GM23248 (cell line): Measurements from ENCODE around the gene KCNMB4. TPM values are rescaled to one million over a fixed set of nuclear protein-coding genes. Genes with fewer than 3 reads are reported as not detected.
A peak's percentile ranks its signal among the peaks of the same experiment; 100 is the strongest.

ENCODE experiments used
- DNase-seq: peaks from one replicate; pipeline ENCODE4 v3.0.0-alpha.2; 2015
- H2AFZ ChIP-seq: fragments of 200-600 bp; sonication (generic); 2 replicates; pipeline ENCODE4 v1.6.1; 2016; ENCODE audit warnings: antibody characterized with exemption
- H3F3A ChIP-seq: fragments of 200-600 bp; sonication (generic); 2 replicates; pipeline ENCODE4 v1.6.1; 2016; ENCODE audit warnings: mild to moderate bottlenecking, antibody characterized with exemption, mixed run types; ENCODE audit not compliant: insufficient read depth
- H3K27ac ChIP-seq: fragments of 200-600 bp; sonication (generic); 2 replicates; pipeline ENCODE4 v1.5.1; 2016; ENCODE audit warnings: mild to moderate bottlenecking
- H3K27me3 ChIP-seq: fragments of 200-600 bp; sonication (generic); replicated peaks from 2 replicates; pipeline ENCODE4 v1.6.1; 2016; ENCODE audit warnings: mild to moderate bottlenecking; ENCODE audit not compliant: insufficient read depth
- H3K36me3 ChIP-seq: fragments of 200-600 bp; sonication (generic); 2 replicates; pipeline ENCODE4 v1.6.1; 2016; ENCODE audit warnings: low read depth, mild to moderate bottlenecking
- H3K4me1 ChIP-seq: fragments of 200-600 bp; sonication (generic); 2 replicates; pipeline ENCODE4 v1.6.1; 2016; ENCODE audit warnings: mild to moderate bottlenecking; ENCODE audit not compliant: insufficient read depth
- H3K4me2 ChIP-seq: fragments of 200-600 bp; sonication (generic); one replicate; pipeline ENCODE4 v1.6.1; 2016; ENCODE audit warnings: mild to moderate bottlenecking; ENCODE audit not compliant: unreplicated experiment
- H3K4me3 ChIP-seq: fragments of 200-600 bp; sonication (generic); 2 replicates; pipeline ENCODE4 v1.5.1; 2016; ENCODE audit warnings: mild to moderate bottlenecking
- H3K79me2 ChIP-seq: fragments of 200-600 bp; sonication (generic); 2 replicates; pipeline ENCODE4 v1.6.1; 2016; ENCODE audit warnings: mild to moderate bottlenecking; ENCODE audit not compliant: insufficient read depth
- H3K9ac ChIP-seq: fragments of 200-600 bp; sonication (generic); 2 replicates; pipeline ENCODE4 v1.6.1; 2016; ENCODE audit warnings: mild to moderate bottlenecking
- H3K9me2 ChIP-seq: fragments of 200-600 bp; sonication (generic); 2 replicates; pipeline ENCODE4 v1.6.1; 2016; ENCODE audit warnings: mixed run types, mild to moderate bottlenecking, moderate library complexity; ENCODE audit not compliant: insufficient read depth
- H3K9me3 ChIP-seq: fragments of 200-600 bp; sonication (generic); one replicate; pipeline ENCODE4 v1.6.1; 2017; ENCODE audit warnings: low read depth
- H4K20me1 ChIP-seq: fragments of 200-600 bp; sonication (generic); 2 replicates; pipeline ENCODE4 v1.6.0; 2016; ENCODE audit not compliant: insufficient read depth
- EZH2 ChIP-seq: fragments of 200-600 bp; sonication (generic); IDR thresholded peaks from 2 replicates; pipeline ENCODE4 v1.6.1; 2018; ENCODE audit warnings: antibody characterized with exemption, mild to moderate bottlenecking; ENCODE audit not compliant: insufficient read depth, poor library complexity, severe bottlenecking
- EZH2phosphoT487 ChIP-seq: fragments of 200-600 bp; sonication (generic); IDR thresholded peaks from 2 replicates; pipeline ENCODE4 v1.6.1; 2018; ENCODE audit warnings: antibody characterized with exemption, moderate library complexity, mild to moderate bottlenecking, low read depth; ENCODE audit not compliant: insufficient read depth
- WGBS, 2 experiments: methylation state at CpG; one replicate each; pipeline ENCODE4 v1.1.6; 2015 to 2017; ENCODE audit warnings: low lambda C conversion rate in 2 of 2, low coverage in 1 of 2; ENCODE audit errors: missing lambda C conversion rate in 2 of 2; 5-methylcytosine and 5-hydroxymethylcytosine counted together
- in situ Hi-C: fragments of 300-500 bp; cut with MboI; formaldehyde crosslinking; loops from 2 replicates; pipeline ENCODE4 v1.15.0; 2020
- polyA plus RNA-seq: library from polyadenylated mRNA; unstranded; fragments of >200 nt; fragmentation: Nextera tagmentation; extraction: Ambion mirVana; gene quantifications from 2 replicates; pipeline ENCODE4 v1.2.1, GENCODE V29; 2016
- total RNA-seq: library from RNA; depleted of rRNA; stranded (reverse); fragments of >200 nt; shearing (Covaris generic); gene quantifications from 2 replicates; pipeline ENCODE4 v1.2.3, GENCODE V29; 2014

The KCNMB4 gene
- total and polyA plus RNA-seq, 2 experiments from 2014 or later: 1.7 to 2.7 TPM

GRCh38 chr12:70355972-70356371 is 10.1 kb upstream of the KCNMB4 start:
- no peak for TF ChIP-seq EZH2
- peaks cover 31% of the 10 kb centered on the region for H3K36me3 ChIP-seq
- no peak overlapping the region for H3K27ac ChIP-seq
- in situ Hi-C loops: loop anchor here (25.0 kb wide), 1 partner anchor 356 kb away; no protein-coding TSS in a partner anchor
- no peaks in the 10 kb centered on the region for H3K79me2 ChIP-seq
- H4K20me1 ChIP-seq: no peaks in the 10 kb centered on the region
- H3K4me1 ChIP-seq: no peaks in the 10 kb centered on the region
- WGBS, 2 experiments: 96 to 97% methylated on average over 4 of the region's 4 CpGs
- H3K4me2 ChIP-seq: no peak overlapping the region
- H3K27me3 ChIP-seq: no peaks in the 10 kb centered on the region
- no peaks in the 10 kb centered on the region for H3K9me3 ChIP-seq
- no peak for DNase-seq
- no peak overlapping the region for H3K9ac ChIP-seq
- no peaks in the 10 kb centered on the region for H3K9me2 ChIP-seq
- no peaks in the 10 kb centered on the region for H3F3A ChIP-seq
- no peak overlapping the region for H2AFZ ChIP-seq
- no peak overlapping the region for H3K4me3 ChIP-seq

GRCh38 chr12:70359458-70360197 is 6.5 kb upstream of the KCNMB4 start:
- TF ChIP-seq EZH2phosphoT487: no peak
- no peak for TF ChIP-seq EZH2
- Histone ChIP-seq H3K36me3 (peaks cover 23% of the 10 kb centered on the region), H2AFZ (no peak overlapping the region), H3K4me2 (no peak overlapping the region), H3K9me3 (no peaks in the 10 kb centered on the region), H3K4me3 (no peak overlapping the region), H3K27me3 (peaks cover 8% of the 10 kb centered on the region; the same call in 1 of the 2 replicates), H3K79me2 (no peaks in the 10 kb centered on the region), H3K9ac (no peak overlapping the region), H3K9me2 (no peaks in the 10 kb centered on the region), H4K20me1 (no peaks in the 10 kb centered on the region), H3K27ac (no peak overlapping the region), H3F3A (0 out of 2 replicates have a peak, but pooled peaks cover 8% of the 10 kb centered on the region), H3K4me1 (no peaks in the 10 kb centered on the region)
- DNase-seq: peak; percentile 4
- in situ Hi-C loops: loop anchor here (25.0 kb wide), 1 partner anchor 353 kb away; no protein-coding TSS in a partner anchor
- 95 to 96% methylated on average over 1 of the region's 1 CpG for WGBS, 2 experiments

GRCh38 chr12:70360218-70360617 is 5.9 kb upstream of the KCNMB4 start:
- peaks cover 17% of the 10 kb centered on the region for H3K36me3 ChIP-seq
- no peaks in the 10 kb centered on the region for H3K79me2 ChIP-seq

GRCh38 chr12:70364695-70365397 is 1.2 kb upstream of the KCNMB4 start:
- H3F3A ChIP-seq: peaks cover 18% of the 10 kb centered on the region; the same call in 1 of the 2 replicates
- in situ Hi-C loops: loop anchor here (25.0 kb wide), 1 partner anchor 347 kb away; no protein-coding TSS in a partner anchor
- H3K9me2 ChIP-seq: no peaks in the 10 kb centered on the region
- H3K9ac ChIP-seq: peak overlapping the region; percentile 69
- no peaks in the 10 kb centered on the region for H3K36me3 ChIP-seq
- peak overlapping the region; percentile 93 for H3K4me3 ChIP-seq
- TF ChIP-seq EZH2 (no peak), EZH2phosphoT487 (no peak)
- 0 out of 2 replicates have a peak, but pooled peaks cover 9% of the 10 kb centered on the region for H3K4me1 ChIP-seq
- H3K9me3 ChIP-seq: no peaks in the 10 kb centered on the region
- H4K20me1 ChIP-seq: no peaks in the 10 kb centered on the region
- no peak overlapping the region for H3K27ac ChIP-seq
- H3K4me2 ChIP-seq: peak overlapping the region; percentile 97
- peaks cover 8% of the 10 kb centered on the region; the same call in 1 of the 2 replicates for H3K27me3 ChIP-seq
- DNase-seq: no peak
- no peaks in the 10 kb centered on the region for H3K79me2 ChIP-seq
- H2AFZ ChIP-seq: peak overlapping the region; percentile 97
- 38 to 39% methylated on average over 16 of the region's 16 CpGs for WGBS, 2 experiments

More at GRCh38 chr12:70360218-70360617, 5.9 kb upstream of the KCNMB4 start:
- Histone ChIP-seq H3F3A (0 out of 2 replicates have a peak, but pooled peaks cover 8% of the 10 kb centered on the region), H3K9me2 (no peaks in the 10 kb centered on the region), H2AFZ (no peak overlapping the region), H3K4me3 (no peak overlapping the region), H3K4me2 (no peak overlapping the region), H3K27ac (no peak overlapping the region), H3K27me3 (peaks cover 8% of the 10 kb centered on the region; the same call in 1 of the 2 replicates), H3K9ac (no peak overlapping the region), H3K4me1 (no peaks in the 10 kb centered on the region), H4K20me1 (no peaks in the 10 kb centered on the region), H3K9me3 (no peaks in the 10 kb centered on the region)
- in situ Hi-C loops: loop anchor here (25.0 kb wide), 1 partner anchor 352 kb away; no protein-coding TSS in a partner anchor
- TF ChIP-seq EZH2 (no peak), EZH2phosphoT487 (no peak)
- no peak for DNase-seq
